Measurements from ENCODE around the gene XPO6. TPM values are rescaled to one million over a fixed set of nuclear protein-coding genes. Genes with fewer than 3 reads are reported as not detected.

XPO6 gene
- polyA plus RNA-seq, 1 donor from 2014 or later: 104 TPM

DNA sequence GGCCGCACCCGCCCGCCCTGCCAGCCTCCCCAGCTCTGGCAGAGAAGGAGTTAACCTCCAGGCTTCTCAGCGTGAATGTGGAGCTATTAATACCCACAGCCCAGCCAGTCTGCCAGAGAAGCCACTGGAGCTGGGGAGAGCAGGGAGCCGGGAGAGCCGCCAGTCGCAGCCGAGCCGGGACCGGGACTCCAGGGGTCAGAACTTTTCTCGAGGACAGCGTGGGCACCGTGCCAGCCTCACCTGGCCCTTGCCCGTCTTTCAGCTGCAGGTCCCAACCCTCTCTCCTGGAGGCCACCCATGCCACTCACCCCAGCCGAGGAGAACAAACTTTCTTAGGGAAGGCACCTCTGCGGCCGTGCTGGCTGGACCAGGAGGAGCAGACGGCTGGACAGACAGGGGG lies 46.8 kb upstream of the XPO6 start:
- TF ChIP-seq, protein P1, sequence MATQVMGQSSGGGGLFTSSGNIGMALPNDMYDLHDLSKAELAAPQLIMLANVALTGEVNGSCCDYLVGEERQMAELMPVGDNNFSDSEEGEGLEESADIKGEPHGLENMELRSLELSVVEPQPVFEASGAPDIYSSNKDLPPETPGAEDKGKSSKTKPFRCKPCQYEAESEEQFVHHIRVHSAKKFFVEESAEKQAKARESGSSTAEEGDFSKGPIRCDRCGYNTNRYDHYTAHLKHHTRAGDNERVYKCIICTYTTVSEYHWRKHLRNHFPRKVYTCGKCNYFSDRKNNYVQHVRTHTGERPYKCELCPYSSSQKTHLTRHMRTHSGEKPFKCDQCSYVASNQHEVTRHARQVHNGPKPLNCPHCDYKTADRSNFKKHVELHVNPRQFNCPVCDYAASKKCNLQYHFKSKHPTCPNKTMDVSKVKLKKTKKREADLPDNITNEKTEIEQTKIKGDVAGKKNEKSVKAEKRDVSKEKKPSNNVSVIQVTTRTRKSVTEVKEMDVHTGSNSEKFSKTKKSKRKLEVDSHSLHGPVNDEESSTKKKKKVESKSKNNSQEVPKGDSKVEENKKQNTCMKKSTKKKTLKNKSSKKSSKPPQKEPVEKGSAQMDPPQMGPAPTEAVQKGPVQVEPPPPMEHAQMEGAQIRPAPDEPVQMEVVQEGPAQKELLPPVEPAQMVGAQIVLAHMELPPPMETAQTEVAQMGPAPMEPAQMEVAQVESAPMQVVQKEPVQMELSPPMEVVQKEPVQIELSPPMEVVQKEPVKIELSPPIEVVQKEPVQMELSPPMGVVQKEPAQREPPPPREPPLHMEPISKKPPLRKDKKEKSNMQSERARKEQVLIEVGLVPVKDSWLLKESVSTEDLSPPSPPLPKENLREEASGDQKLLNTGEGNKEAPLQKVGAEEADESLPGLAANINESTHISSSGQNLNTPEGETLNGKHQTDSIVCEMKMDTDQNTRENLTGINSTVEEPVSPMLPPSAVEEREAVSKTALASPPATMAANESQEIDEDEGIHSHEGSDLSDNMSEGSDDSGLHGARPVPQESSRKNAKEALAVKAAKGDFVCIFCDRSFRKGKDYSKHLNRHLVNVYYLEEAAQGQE (IDR thresholded peaks at IDR 0.05; ENCODE audit: borderline replicate concordance): no peak
- TF ChIP-seq EZH2 (IDR thresholded peaks at IDR 0.05; ENCODE audit: borderline replicate concordance, insufficient read depth, low read length, poor library complexity, severe bottlenecking): no peak
- H3K27me3 ChIP-seq (ENCODE audit: insufficient read depth, low read depth, low read length): no peaks in the 10 kb centered on the region
- H3K4me2 ChIP-seq (ENCODE audit: low read length): peak overlapping the region; percentile 14
- no peak overlapping the region for H2AFZ ChIP-seq (ENCODE audit: low read depth, low read length)
- no peaks in the 10 kb centered on the region for H3K9me3 ChIP-seq (ENCODE audit: low read length)
- no peak overlapping the region for H3K27ac ChIP-seq (ENCODE audit: low read length)
- peak overlapping the region; percentile 59 for H3K4me3 ChIP-seq (ENCODE audit: low read length)
- peak overlapping the region; percentile 53 for H3K9ac ChIP-seq (ENCODE audit: low read length)
- no peaks in the 10 kb centered on the region for H4K20me1 ChIP-seq (ENCODE audit: insufficient read depth)
- H3F3A ChIP-seq (ENCODE audit: insufficient read depth, low read length, poor library complexity, severe bottlenecking): no peaks in the 10 kb centered on the region
- H3K9me2 ChIP-seq (ENCODE audit: insufficient read depth, low read length): no peaks in the 10 kb centered on the region
- no peaks in the 10 kb centered on the region for H3K79me2 ChIP-seq (replicated peaks; ENCODE audit: insufficient read depth, low read length)
- H3K36me3 ChIP-seq (ENCODE audit: insufficient read depth, low read length): no peaks in the 10 kb centered on the region

DNA sequence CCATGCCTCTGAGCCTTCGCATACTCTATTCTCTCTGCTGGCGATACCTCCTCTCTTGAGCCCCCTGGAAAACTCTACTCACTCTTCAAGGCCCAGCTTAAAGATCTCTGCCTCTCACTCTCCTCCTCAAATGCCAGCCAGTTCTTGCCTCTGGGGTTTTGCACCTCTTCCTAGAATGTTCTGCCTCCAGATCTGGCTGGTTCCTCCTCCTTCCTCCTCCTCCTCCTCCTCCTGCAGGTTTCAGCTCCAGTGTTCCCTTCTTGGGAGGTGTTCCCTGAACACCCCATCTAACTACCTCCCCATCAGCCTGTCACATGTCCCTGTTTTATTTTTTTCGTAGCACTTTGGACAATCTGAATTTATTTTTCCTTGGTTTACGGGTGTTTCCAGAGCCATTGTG lies 45.5 kb upstream of the XPO6 start:
- Histone ChIP-seq H3K4me2 (ENCODE audit: low read length) (no peak overlapping the region), H3K9me3 (ENCODE audit: low read length) (no peaks in the 10 kb centered on the region), H3K79me2 (replicated peaks; ENCODE audit: insufficient read depth, low read length) (no peaks in the 10 kb centered on the region), H3K9ac (ENCODE audit: low read length) (no peak overlapping the region), H3K27me3 (ENCODE audit: insufficient read depth, low read depth, low read length) (no peaks in the 10 kb centered on the region), H3K4me3 (ENCODE audit: low read length) (no peak overlapping the region), H3K36me3 (ENCODE audit: insufficient read depth, low read length) (no peaks in the 10 kb centered on the region), H3F3A (ENCODE audit: insufficient read depth, low read length, poor library complexity, severe bottlenecking) (no peaks in the 10 kb centered on the region), H3K27ac (ENCODE audit: low read length) (no peak overlapping the region), H2AFZ (ENCODE audit: low read depth, low read length) (no peak overlapping the region), H4K20me1 (ENCODE audit: insufficient read depth) (no peaks in the 10 kb centered on the region), H3K9me2 (ENCODE audit: insufficient read depth, low read length) (no peaks in the 10 kb centered on the region)
- TF ChIP-seq SMC3 (conservative IDR thresholded peaks at IDR 0.05; ENCODE audit: poor library complexity): no peak
- TF ChIP-seq RAD21 (conservative IDR thresholded peaks at IDR 0.05): no peak
- no peak for TF ChIP-seq EP300 (conservative IDR thresholded peaks at IDR 0.05; ENCODE audit: poor library complexity, severe bottlenecking)
- no peak for TF ChIP-seq POLR2AphosphoS5 (IDR thresholded peaks at IDR 0.05)
- TF ChIP-seq MXI1 (conservative IDR thresholded peaks at IDR 0.05; ENCODE audit: poor library complexity, severe bottlenecking): no peak
- no peak for TF ChIP-seq EZH2 (IDR thresholded peaks at IDR 0.05; ENCODE audit: borderline replicate concordance, insufficient read depth, low read length, poor library complexity, severe bottlenecking)
- TF ChIP-seq, protein P2, sequence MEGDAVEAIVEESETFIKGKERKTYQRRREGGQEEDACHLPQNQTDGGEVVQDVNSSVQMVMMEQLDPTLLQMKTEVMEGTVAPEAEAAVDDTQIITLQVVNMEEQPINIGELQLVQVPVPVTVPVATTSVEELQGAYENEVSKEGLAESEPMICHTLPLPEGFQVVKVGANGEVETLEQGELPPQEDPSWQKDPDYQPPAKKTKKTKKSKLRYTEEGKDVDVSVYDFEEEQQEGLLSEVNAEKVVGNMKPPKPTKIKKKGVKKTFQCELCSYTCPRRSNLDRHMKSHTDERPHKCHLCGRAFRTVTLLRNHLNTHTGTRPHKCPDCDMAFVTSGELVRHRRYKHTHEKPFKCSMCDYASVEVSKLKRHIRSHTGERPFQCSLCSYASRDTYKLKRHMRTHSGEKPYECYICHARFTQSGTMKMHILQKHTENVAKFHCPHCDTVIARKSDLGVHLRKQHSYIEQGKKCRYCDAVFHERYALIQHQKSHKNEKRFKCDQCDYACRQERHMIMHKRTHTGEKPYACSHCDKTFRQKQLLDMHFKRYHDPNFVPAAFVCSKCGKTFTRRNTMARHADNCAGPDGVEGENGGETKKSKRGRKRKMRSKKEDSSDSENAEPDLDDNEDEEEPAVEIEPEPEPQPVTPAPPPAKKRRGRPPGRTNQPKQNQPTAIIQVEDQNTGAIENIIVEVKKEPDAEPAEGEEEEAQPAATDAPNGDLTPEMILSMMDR (IDR thresholded peaks at IDR 0.05; ENCODE audit: poor library complexity, severe bottlenecking): no peak
- TF ChIP-seq, protein P1 (IDR thresholded peaks at IDR 0.05; ENCODE audit: borderline replicate concordance): no peak
